ENCODE results near the gene RGS10.

DNA sequence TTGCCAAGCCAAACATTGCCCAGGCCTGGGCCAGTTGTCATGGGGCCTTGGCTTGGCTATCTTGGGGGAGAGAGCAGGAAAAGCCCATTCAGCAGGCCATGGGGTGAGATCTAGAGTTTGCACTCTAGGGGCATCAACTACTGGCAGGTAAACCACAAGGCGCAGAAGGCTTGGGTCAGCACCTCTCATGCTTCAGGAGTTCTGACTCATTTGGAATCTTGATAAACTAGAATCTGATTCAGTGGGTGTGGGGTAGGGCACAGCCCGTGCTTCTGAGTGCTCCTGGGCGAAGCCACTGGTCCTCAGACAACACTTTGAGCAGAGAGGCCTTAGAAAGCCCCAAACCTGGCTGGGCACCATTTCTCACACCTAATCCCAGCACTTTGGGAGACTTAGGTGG lies 81.1 kb downstream of the RGS10 start:
- TF ChIP-seq CTCF (IDR thresholded peaks at IDR 0.05; ENCODE audit: borderline replicate concordance, extremely low read depth, low read length, poor library complexity, severe bottlenecking) (no peak), EZH2 (IDR thresholded peaks at IDR 0.05; ENCODE audit: borderline replicate concordance, low read depth, low read length, severe bottlenecking) (no peak)

Data from DND-41 (cell line).